ENCODE results near the gene LGALS16.
"Not testable (repeated sequence)": the region's sequence is repeated elsewhere in the genome, so short reads cannot be mapped to it uniquely, and the experiment has no call there.

LGALS16 gene

GRCh38 chr19:39672473-39672872 is 16.8 kb downstream of the LGALS16 start:
- TF ChIP-seq, protein P1, sequence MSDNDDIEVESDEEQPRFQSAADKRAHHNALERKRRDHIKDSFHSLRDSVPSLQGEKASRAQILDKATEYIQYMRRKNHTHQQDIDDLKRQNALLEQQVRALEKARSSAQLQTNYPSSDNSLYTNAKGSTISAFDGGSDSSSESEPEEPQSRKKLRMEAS (IDR thresholded peaks at IDR 0.05; ENCODE audit: low read depth, low read length) = no peak
- TF ChIP-seq POLR2A (IDR thresholded peaks at IDR 0.05; ENCODE audit: extremely low read depth, insufficient read length) = no peak
- TF ChIP-seq MYC (IDR thresholded peaks at IDR 0.05; ENCODE audit: low read depth, low read length) = no peak
- TF ChIP-seq, protein P2, sequence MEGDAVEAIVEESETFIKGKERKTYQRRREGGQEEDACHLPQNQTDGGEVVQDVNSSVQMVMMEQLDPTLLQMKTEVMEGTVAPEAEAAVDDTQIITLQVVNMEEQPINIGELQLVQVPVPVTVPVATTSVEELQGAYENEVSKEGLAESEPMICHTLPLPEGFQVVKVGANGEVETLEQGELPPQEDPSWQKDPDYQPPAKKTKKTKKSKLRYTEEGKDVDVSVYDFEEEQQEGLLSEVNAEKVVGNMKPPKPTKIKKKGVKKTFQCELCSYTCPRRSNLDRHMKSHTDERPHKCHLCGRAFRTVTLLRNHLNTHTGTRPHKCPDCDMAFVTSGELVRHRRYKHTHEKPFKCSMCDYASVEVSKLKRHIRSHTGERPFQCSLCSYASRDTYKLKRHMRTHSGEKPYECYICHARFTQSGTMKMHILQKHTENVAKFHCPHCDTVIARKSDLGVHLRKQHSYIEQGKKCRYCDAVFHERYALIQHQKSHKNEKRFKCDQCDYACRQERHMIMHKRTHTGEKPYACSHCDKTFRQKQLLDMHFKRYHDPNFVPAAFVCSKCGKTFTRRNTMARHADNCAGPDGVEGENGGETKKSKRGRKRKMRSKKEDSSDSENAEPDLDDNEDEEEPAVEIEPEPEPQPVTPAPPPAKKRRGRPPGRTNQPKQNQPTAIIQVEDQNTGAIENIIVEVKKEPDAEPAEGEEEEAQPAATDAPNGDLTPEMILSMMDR (IDR thresholded peaks at IDR 0.05; ENCODE audit: low read depth, low read length) = no peak
- DNase-seq (ENCODE audit: low read depth) = no peak
- no peak overlapping the region for H3K4me3 ChIP-seq (ENCODE audit: low read depth, low read length)

- not testable (repeated sequence) for DNase-seq (ENCODE audit: low read depth); H3K4me3 ChIP-seq (ENCODE audit: low read depth, low read length)
Observed at GRCh38 chr19:39673862-39674261, 18.1 kb downstream of the LGALS16 start.

GRCh38 chr19:39676004-39676403 is 20.3 kb downstream of the LGALS16 start:
- no peak overlapping the region for H3K4me3 ChIP-seq (ENCODE audit: low read depth, low read length)
- TF ChIP-seq, protein P2 (IDR thresholded peaks at IDR 0.05; ENCODE audit: low read depth, low read length) = no peak
- TF ChIP-seq POLR2A (IDR thresholded peaks at IDR 0.05; ENCODE audit: extremely low read depth, insufficient read length) = no peak
- no peak for TF ChIP-seq MYC (IDR thresholded peaks at IDR 0.05; ENCODE audit: low read depth, low read length)
- TF ChIP-seq, protein P1 (IDR thresholded peaks at IDR 0.05; ENCODE audit: low read depth, low read length) = no peak
- no peak for DNase-seq (ENCODE audit: low read depth)

- no peak overlapping the region for H3K4me3 ChIP-seq (ENCODE audit: low read depth, low read length)
- no peak for DNase-seq (ENCODE audit: low read depth)
- no peak for TF ChIP-seq POLR2A (IDR thresholded peaks at IDR 0.05; ENCODE audit: extremely low read depth, insufficient read length)
- TF ChIP-seq, protein P2 (IDR thresholded peaks at IDR 0.05; ENCODE audit: low read depth, low read length) = no peak
- TF ChIP-seq MYC (IDR thresholded peaks at IDR 0.05; ENCODE audit: low read depth, low read length) = no peak
- TF ChIP-seq, protein P1 (IDR thresholded peaks at IDR 0.05; ENCODE audit: low read depth, low read length) = no peak
Observed at GRCh38 chr19:39677961-39678889, 22.5 kb downstream of the LGALS16 start.

DNA sequence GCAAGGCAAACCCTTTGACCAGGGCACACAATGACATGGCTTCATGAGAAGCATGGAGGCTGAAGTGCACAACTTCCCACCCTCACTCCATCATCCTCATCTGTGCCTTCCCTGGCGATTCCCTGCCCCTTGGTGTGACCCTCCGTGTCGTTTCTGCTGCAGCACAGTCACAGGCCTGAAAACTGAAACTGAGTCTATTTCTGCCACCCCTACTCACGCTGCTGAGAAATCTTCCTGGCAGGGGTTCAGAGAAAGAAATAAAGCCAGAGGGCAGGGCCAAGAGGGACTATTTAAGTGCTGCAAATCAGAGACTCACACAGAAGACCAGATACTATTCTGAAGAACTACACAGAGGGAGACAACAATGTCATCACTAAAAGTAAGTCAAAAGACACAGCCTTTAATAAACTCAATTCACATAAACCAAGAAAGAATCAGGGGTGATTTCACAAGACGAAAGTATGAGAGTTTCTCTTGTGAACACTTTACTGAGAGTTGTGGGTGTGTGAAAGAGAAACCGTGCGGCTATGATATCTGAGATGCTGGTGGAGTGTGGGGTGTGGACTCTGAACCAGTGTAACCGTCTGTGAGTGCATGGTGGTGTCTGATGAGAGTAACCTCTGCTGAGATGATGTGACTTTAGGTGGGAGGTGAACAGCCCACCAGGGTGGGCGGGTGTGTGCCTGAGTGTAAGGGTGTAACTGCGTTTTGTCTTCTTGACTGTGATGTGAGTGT is 23.5 kb downstream of the LGALS16 start:
- DNase-seq (ENCODE audit: low read depth) = no peak
- no peak overlapping the region for H3K4me3 ChIP-seq (ENCODE audit: low read depth, low read length)
- TF ChIP-seq MYC (IDR thresholded peaks at IDR 0.05; ENCODE audit: low read depth, low read length) (no peak), POLR2A (IDR thresholded peaks at IDR 0.05; ENCODE audit: extremely low read depth, insufficient read length) (no peak)
- TF ChIP-seq, protein P1 (IDR thresholded peaks at IDR 0.05; ENCODE audit: low read depth, low read length) = no peak
- TF ChIP-seq, protein P2 (IDR thresholded peaks at IDR 0.05; ENCODE audit: low read depth, low read length) = no peak

GRCh38 chr19:39679791-39680168 is 24.1 kb downstream of the LGALS16 start:
- no peak for DNase-seq (ENCODE audit: low read depth)
- H3K4me3 ChIP-seq (ENCODE audit: low read depth, low read length) = no peak overlapping the region
- TF ChIP-seq, protein P2 (IDR thresholded peaks at IDR 0.05; ENCODE audit: low read depth, low read length) = no peak
- no peak for TF ChIP-seq POLR2A (IDR thresholded peaks at IDR 0.05; ENCODE audit: extremely low read depth, insufficient read length)
- TF ChIP-seq, protein P1 (IDR thresholded peaks at IDR 0.05; ENCODE audit: low read depth, low read length) = no peak
- no peak for TF ChIP-seq MYC (IDR thresholded peaks at IDR 0.05; ENCODE audit: low read depth, low read length)
